Smooth muscle cell (in vitro differentiated cells): Measurements from ENCODE around the gene C10orf67. TPM values are rescaled to one million over a fixed set of nuclear protein-coding genes. Genes with fewer than 3 reads are reported as not detected.

ENCODE experiments used
- DNase-seq: peaks from one replicate; lab custom pipeline; 2025; ENCODE audit not compliant: unreplicated experiment; lab: John Stamatoyannopoulos, UW
- H2AFZ ChIP-seq: fragments of 200-600 bp; sonication (generic); 2 replicates; pipeline ENCODE4 v1.6.0; 2016; ENCODE audit warnings: antibody characterized with exemption, low read depth, mild to moderate bottlenecking
- H3F3A ChIP-seq: fragments of 200-600 bp; sonication (generic); 2 replicates; pipeline ENCODE4 v1.6.0; 2017; ENCODE audit warnings: antibody characterized with exemption, low read depth
- H3K27ac ChIP-seq: fragments of 200-600 bp; sonication (generic); 2 replicates; pipeline ENCODE4 v1.5.1; 2016; ENCODE audit warnings: low read depth, mild to moderate bottlenecking
- H3K27me3 ChIP-seq: fragments of 200-600 bp; sonication (generic); 2 replicates; pipeline ENCODE4 v1.6.1; 2016; ENCODE audit warnings: low read depth, mild to moderate bottlenecking
- H3K36me3 ChIP-seq: fragments of 200-600 bp; sonication (generic); 2 replicates; pipeline ENCODE4 v1.5.1; 2016; ENCODE audit warnings: low read depth
- H3K4me1 ChIP-seq: fragments of 200-600 bp; sonication (generic); 2 replicates; pipeline ENCODE4 v1.5.1; 2016; ENCODE audit warnings: low read depth
- H3K4me2 ChIP-seq: fragments of 200-600 bp; sonication (generic); 2 replicates; pipeline ENCODE4 v1.6.0; 2016; ENCODE audit warnings: mild to moderate bottlenecking
- H3K4me3 ChIP-seq: fragments of 200-600 bp; sonication (generic); 2 replicates; pipeline ENCODE4 v1.5.1; 2016; ENCODE audit warnings: mild to moderate bottlenecking
- H3K79me2 ChIP-seq: fragments of 200-600 bp; sonication (generic); 2 replicates; pipeline ENCODE4 v1.6.0; 2016; ENCODE audit warnings: low read depth, mild to moderate bottlenecking
- H3K9ac ChIP-seq: fragments of 200-600 bp; sonication (generic); 2 replicates; pipeline ENCODE4 v1.6.0; 2016; ENCODE audit warnings: low read depth
- H3K9me3 ChIP-seq: fragments of 200-600 bp; sonication (generic); replicated peaks from 2 replicates; pipeline ENCODE4 v1.5.1; 2016; ENCODE audit warnings: low read depth
- H4K20me1 ChIP-seq: fragments of 200-600 bp; sonication (generic); 2 replicates; pipeline ENCODE4 v1.6.0; 2016; ENCODE audit warnings: low read depth
- WGBS: methylation state at CpG from one replicate; pipeline ENCODE4 v1.1.7; 2016; ENCODE audit warnings: low lambda C conversion rate; 5-methylcytosine and 5-hydroxymethylcytosine counted together
- polyA plus RNA-seq: library from polyadenylated mRNA; unstranded; fragments of >200 nt; fragmentation: Nextera tagmentation; extraction: Ambion mirVana; gene quantifications from 2 replicates; pipeline ENCODE4 v1.2.1, GENCODE V29; 2016
- total RNA-seq: library from RNA; depleted of rRNA; stranded (reverse); fragments of >200 nt; gene quantifications from 2 replicates; pipeline ENCODE4 v1.2.3, GENCODE V29; 2014
- TF ChIP-seq, protein P1 (sequence below): fragments of 200-600 bp; sonication (generic); IDR thresholded peaks from 2 replicates; pipeline ENCODE4 v1.5.1; 2017; ENCODE audit warnings: borderline replicate concordance, mild to moderate bottlenecking, antibody characterized with exemption; ENCODE audit not compliant: insufficient read depth, poor library complexity, severe bottlenecking

The C10orf67 gene
- total and polyA plus RNA-seq, 2 experiments from 2014 or later = not detected

DNA sequence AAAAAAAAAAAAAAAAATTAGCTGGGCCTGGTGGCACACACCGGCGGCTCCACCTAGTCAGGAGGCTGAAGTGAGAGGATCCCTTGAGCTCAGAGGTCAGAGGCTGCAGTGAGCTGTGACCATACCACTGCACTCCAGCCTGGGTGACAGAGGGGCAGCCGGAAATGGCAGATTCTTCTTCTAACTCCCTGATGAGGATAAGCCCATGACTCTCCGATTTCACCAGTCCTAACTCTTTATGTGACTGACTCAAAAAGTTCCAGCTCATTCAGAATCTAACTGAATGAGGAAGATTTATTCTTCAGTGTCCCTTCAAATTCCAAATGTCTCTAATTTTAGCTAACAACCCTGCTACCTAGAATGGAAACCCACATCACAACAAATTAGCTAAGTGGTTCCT is 4.2 kb downstream of the C10orf67 start:
- Histone ChIP-seq H3K4me3 (no peak overlapping the region), H3K4me1 (peaks cover 3% of the 10 kb centered on the region), H3K4me2 (no peak overlapping the region), H3K9ac (no peak overlapping the region), H3K27ac (no peak overlapping the region), H3F3A (no peaks in the 10 kb centered on the region), H3K27me3 (peaks cover 9% of the 10 kb centered on the region), H3K79me2 (no peaks in the 10 kb centered on the region), H4K20me1 (no peaks in the 10 kb centered on the region), H3K9me3 (no peaks in the 10 kb centered on the region), H2AFZ (no peak overlapping the region), H3K36me3 (no peaks in the 10 kb centered on the region)
- no peak for DNase-seq
- 77% methylated on average over 4 of the region's 4 CpGs for WGBS
- TF ChIP-seq, protein P1, sequence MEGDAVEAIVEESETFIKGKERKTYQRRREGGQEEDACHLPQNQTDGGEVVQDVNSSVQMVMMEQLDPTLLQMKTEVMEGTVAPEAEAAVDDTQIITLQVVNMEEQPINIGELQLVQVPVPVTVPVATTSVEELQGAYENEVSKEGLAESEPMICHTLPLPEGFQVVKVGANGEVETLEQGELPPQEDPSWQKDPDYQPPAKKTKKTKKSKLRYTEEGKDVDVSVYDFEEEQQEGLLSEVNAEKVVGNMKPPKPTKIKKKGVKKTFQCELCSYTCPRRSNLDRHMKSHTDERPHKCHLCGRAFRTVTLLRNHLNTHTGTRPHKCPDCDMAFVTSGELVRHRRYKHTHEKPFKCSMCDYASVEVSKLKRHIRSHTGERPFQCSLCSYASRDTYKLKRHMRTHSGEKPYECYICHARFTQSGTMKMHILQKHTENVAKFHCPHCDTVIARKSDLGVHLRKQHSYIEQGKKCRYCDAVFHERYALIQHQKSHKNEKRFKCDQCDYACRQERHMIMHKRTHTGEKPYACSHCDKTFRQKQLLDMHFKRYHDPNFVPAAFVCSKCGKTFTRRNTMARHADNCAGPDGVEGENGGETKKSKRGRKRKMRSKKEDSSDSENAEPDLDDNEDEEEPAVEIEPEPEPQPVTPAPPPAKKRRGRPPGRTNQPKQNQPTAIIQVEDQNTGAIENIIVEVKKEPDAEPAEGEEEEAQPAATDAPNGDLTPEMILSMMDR = no peak

DNA sequence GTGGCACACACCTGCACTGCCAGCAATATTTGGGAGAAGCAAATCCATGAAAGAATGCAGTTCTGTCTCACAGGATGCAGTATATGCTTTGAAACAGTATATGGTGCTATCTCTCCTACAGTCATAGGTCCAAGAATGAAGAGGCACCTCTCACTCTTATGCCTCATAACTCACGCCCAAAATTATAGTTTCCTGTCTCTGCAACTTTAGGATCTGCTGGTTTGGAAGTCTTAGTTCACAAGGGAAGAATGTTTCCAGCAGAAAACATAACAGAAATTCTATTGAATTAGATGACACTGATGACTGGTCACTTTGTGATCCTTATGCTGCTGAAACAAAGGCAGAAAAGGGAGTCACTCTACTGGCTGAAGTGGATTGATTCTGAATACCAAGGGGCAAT is 5.7 kb downstream of the C10orf67 start:
- Histone ChIP-seq H3K4me2 (no peak overlapping the region), H3K36me3 (no peaks in the 10 kb centered on the region), H3K9me3 (no peaks in the 10 kb centered on the region), H3K27ac (no peak overlapping the region), H3K79me2 (no peaks in the 10 kb centered on the region), H3K27me3 (peaks cover 9% of the 10 kb centered on the region), H3K4me1 (no peaks in the 10 kb centered on the region), H4K20me1 (no peaks in the 10 kb centered on the region), H3K9ac (no peak overlapping the region), H3K4me3 (no peak overlapping the region), H2AFZ (no peak overlapping the region), H3F3A (no peaks in the 10 kb centered on the region)
- no peak for DNase-seq
- WGBS = 64% methylated on average over 1 of the region's 1 CpG
- TF ChIP-seq, protein P1 = no peak

DNA sequence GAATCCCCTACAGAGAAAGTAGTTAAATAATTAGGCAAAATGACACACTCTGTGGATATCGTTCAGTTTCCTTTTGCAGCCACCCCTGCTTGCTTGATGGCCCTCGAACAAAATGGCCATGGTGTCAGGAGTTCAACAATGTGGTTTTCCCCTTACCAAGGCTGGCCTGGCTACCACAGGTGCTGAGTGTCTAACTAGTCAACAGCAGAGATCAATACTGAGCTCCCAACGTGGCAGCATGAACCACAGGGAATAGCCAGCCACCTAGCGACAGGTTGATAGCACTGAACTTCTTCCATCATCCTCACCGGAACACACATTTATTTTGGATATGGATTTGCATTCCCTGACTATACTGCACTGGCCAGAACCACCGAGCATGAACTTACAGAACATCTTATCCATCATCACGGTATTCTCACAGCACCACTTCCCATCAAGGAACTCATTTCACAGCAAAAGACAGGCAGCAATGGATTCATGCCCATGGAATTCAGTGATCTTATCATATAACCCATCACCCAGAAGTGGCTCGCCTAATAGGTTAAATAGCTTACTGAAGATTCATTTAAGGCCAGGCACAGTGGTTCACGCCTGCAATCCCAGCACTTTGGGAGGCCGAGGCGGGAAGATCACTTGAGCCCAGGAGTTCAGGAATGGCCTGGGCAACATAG is 6.3 kb downstream of the C10orf67 start:
- TF ChIP-seq, protein P1 = no peak
- no peak for DNase-seq
- no peak overlapping the region for H3K4me2 ChIP-seq
- no peak overlapping the region for H2AFZ ChIP-seq
- H3K27me3 ChIP-seq = peaks cover 5% of the 10 kb centered on the region
- WGBS = 42% methylated on average over 11 of the region's 11 CpGs
- no peak overlapping the region for H3K9ac ChIP-seq
- no peaks in the 10 kb centered on the region for H3K79me2 ChIP-seq
- no peaks in the 10 kb centered on the region for H3K9me3 ChIP-seq
- H3K4me1 ChIP-seq = no peaks in the 10 kb centered on the region
- no peaks in the 10 kb centered on the region for H4K20me1 ChIP-seq
- H3K27ac ChIP-seq = no peak overlapping the region
- no peaks in the 10 kb centered on the region for H3F3A ChIP-seq
- no peak overlapping the region for H3K4me3 ChIP-seq
- no peaks in the 10 kb centered on the region for H3K36me3 ChIP-seq

DNA sequence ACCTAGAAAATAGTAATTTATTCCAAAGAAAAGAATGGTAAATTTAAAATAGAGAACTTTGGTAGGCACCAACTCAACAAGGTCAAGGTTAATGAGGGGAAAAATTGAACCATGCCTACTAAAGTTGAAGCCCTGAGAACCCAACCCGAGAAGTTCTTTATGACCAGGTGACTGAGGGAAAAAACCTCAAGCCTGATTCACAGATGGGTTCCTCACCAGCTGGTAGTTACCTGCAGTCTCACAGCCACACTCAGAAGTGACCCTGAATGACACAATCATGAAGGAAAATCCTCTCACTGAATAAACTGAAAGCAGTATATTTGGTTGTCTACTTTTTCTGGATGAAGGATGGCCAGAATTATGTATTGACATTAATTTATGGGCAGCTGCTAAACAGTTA is 7.0 kb downstream of the C10orf67 start:
- 100% methylated on average over 1 of the region's 1 CpG for WGBS
- Histone ChIP-seq H3K36me3 (no peaks in the 10 kb centered on the region), H3K4me3 (no peak overlapping the region), H3K27ac (no peak overlapping the region), H4K20me1 (no peaks in the 10 kb centered on the region), H3F3A (no peaks in the 10 kb centered on the region), H3K79me2 (no peaks in the 10 kb centered on the region), H3K9me3 (no peaks in the 10 kb centered on the region), H3K4me1 (no peaks in the 10 kb centered on the region), H3K9ac (no peak overlapping the region), H3K4me2 (no peak overlapping the region), H3K27me3 (peaks cover 4% of the 10 kb centered on the region), H2AFZ (no peak overlapping the region)
- DNase-seq = no peak
- TF ChIP-seq, protein P1 = no peak
